Neural cell (in vitro differentiated cells): ENCODE measurements around the gene VASN.

Experiments
- CTCF ChIP-seq: fragments of 450-650 bp; IDR thresholded peaks from 2 replicates; pipeline ENCODE4 v1.5.1; 2014; ENCODE audit warnings: antibody characterized with exemption, mild to moderate bottlenecking, moderate library complexity; ENCODE audit not compliant: poor library complexity, severe bottlenecking
- EP300 ChIP-seq: fragments of 450-650 bp; conservative IDR thresholded peaks from 2 replicates; pipeline ENCODE4 v1.6.1; 2014; ENCODE audit warnings: antibody characterized with exemption, mild to moderate bottlenecking, moderate library complexity; ENCODE audit not compliant: poor library complexity, severe bottlenecking
- EZH2 ChIP-seq: fragments of 200-600, 300-800 bp; shearing (Covaris generic), sonication (generic); IDR thresholded peaks from 2 replicates; pipeline ENCODE4 v1.6.1; 2014; ENCODE audit warnings: antibody characterized with exemption, low read length, borderline replicate concordance, mild to moderate bottlenecking; ENCODE audit not compliant: insufficient read depth, poor library complexity, severe bottlenecking
- POLR2AphosphoS5 ChIP-seq: IDR thresholded peaks from 2 replicates; pipeline ENCODE4 v1.6.1; 2012
- RAD21 ChIP-seq: fragments of 450-650 bp; conservative IDR thresholded peaks from 2 replicates; pipeline ENCODE4 v1.6.1; 2014; ENCODE audit warnings: antibody characterized with exemption, mild to moderate bottlenecking, moderate library complexity
- REST ChIP-seq: IDR thresholded peaks from 2 replicates; pipeline ENCODE4 v1.6.1; 2012; ENCODE audit warnings: borderline replicate concordance
- SMC3 ChIP-seq: fragments of 450-650 bp; conservative IDR thresholded peaks from 2 replicates; pipeline ENCODE4 v1.6.1; 2014; ENCODE audit warnings: antibody characterized with exemption, mild to moderate bottlenecking, moderate library complexity; ENCODE audit not compliant: poor library complexity
- TAF1 ChIP-seq: IDR thresholded peaks from 2 replicates; pipeline ENCODE4 v1.6.1; 2012; ENCODE audit warnings: low read depth

GRCh38 chr16:4386951-4387565 is 15.4 kb downstream of the VASN start:
- no peak for TF ChIP-seq CTCF
- TF ChIP-seq SMC3, result no peak
- TF ChIP-seq TAF1, result no peak
- no peak for TF ChIP-seq POLR2AphosphoS5
- TF ChIP-seq RAD21, result no peak
- TF ChIP-seq EZH2, result no peak
- TF ChIP-seq EP300, result no peak
- TF ChIP-seq REST, result no peak
